A549 (cell line): ENCODE results near the gene CA10.

Experiments used
- CEBPB ChIP-seq, 2 experiments: fragments of >200 bp in 1 of 2; sonication (Bioruptor Twin) in 1 of 2; formaldehyde crosslinking in 1 of 2; IDR thresholded peaks; 2 replicates each; pipeline ENCODE4 v1.6.1; 2012 to 2016
- CHD2 ChIP-seq: fragments of 150-350 bp; IDR thresholded peaks from 2 replicates; pipeline ENCODE4 v1.6.1; 2014; ENCODE audit warnings: low read length; ENCODE audit not compliant: partially characterized antibody
- CHD4 ChIP-seq: fragments of 200-600 bp; sonication (generic); IDR thresholded peaks from 2 replicates; pipeline ENCODE4 v1.6.1; 2016; ENCODE audit warnings: antibody characterized with exemption, mild to moderate bottlenecking, borderline replicate concordance
- CTCF ChIP-seq: fragments of >200 bp; sonication (Bioruptor Twin); formaldehyde crosslinking; IDR thresholded peaks from 3 replicates; pipeline ENCODE4 v1.5.1; 2016
- EP300 ChIP-seq, 2 experiments: fragments of >200 bp; sonication (Bioruptor Twin); formaldehyde crosslinking; IDR thresholded peaks; 2 replicates in 1 of 2; 3 replicates in 1 of 2; pipeline ENCODE4 v1.6.1; 2016 to 2017
- HDAC2 ChIP-seq: fragments of 200-600 bp; sonication (generic); IDR thresholded peaks from 2 replicates; pipeline ENCODE4 v1.6.1; 2016
- MYC ChIP-seq: IDR thresholded peaks from 2 replicates; pipeline ENCODE4 v1.6.1; 2012; ENCODE audit warnings: mild to moderate bottlenecking, inconsistent platforms, low read length, improper control_type of control experiment, borderline replicate concordance
- NPAS2 ChIP-seq: fragments of 250-450 bp; sonication (Bioruptor Pico); IDR thresholded peaks from 2 replicates; pipeline ENCODE4 v1.8.0; 2022; ENCODE audit warnings: mild to moderate bottlenecking, moderate library complexity, borderline replicate concordance
- POLR2A ChIP-seq: IDR thresholded peaks from 2 replicates; pipeline ENCODE4 v1.6.1; 2012; ENCODE audit warnings: mild to moderate bottlenecking, low read length
- RAD21 ChIP-seq, 2 experiments: fragments of >200 bp in 1 of 2; sonication (Bioruptor Twin) in 1 of 2; formaldehyde crosslinking in 1 of 2; IDR thresholded peaks in 1 of 2; conservative IDR thresholded peaks in 1 of 2; 2 replicates in 1 of 2; 3 replicates in 1 of 2; pipeline ENCODE4 v1.6.1; 2012 to 2018; ENCODE audit warnings: inconsistent platforms in 1 of 2
- SMC3 ChIP-seq: fragments of >200 bp; sonication (Bioruptor Twin); formaldehyde crosslinking; IDR thresholded peaks from 3 replicates; pipeline ENCODE4 v1.6.1; 2018; ENCODE audit warnings: inconsistent platforms
- TF ChIP-seq, protein P1 (sequence below): fragments of 450-650 bp; IDR thresholded peaks from 2 replicates; pipeline ENCODE4 v1.6.1; 2014; ENCODE audit warnings: antibody characterized with exemption
- TF ChIP-seq, protein P2 (sequence below): IDR thresholded peaks from 2 replicates; pipeline ENCODE4 v1.6.1; 2012

DNA sequence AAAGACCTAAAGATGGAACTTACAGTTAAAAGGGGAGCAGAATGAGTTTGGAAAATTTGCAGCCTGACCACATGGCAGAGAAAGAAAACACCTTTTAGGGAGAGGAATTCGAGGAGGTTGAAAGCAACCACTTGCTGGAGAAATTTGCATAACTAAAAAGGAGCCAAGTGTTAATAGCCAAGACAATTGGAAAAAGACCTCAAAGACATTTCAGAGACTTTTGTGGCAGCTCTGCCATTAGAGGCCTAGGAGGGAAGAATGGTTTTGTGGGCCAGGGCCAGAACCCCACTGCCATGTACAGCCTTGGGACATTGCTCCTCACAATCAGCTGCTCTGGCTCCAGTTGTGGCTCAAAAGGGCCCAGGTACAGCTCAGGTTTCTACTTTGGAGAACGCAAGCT is 559.7 kb downstream of the CA10 start:
- TF ChIP-seq CHD4 = no peak
- TF ChIP-seq NPAS2 (CRISPR knock-in tag) = no peak
- no peak for TF ChIP-seq CTCF
- no peak for TF ChIP-seq CHD2
- TF ChIP-seq, protein P1, sequence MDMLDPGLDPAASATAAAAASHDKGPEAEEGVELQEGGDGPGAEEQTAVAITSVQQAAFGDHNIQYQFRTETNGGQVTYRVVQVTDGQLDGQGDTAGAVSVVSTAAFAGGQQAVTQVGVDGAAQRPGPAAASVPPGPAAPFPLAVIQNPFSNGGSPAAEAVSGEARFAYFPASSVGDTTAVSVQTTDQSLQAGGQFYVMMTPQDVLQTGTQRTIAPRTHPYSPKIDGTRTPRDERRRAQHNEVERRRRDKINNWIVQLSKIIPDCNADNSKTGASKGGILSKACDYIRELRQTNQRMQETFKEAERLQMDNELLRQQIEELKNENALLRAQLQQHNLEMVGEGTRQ = no peak
- no peak for TF ChIP-seq EP300 (IDR thresholded peaks at IDR 0.05)
- no peak for TF ChIP-seq SMC3
- TF ChIP-seq POLR2A = no peak
- TF ChIP-seq MYC = no peak
- TF ChIP-seq CEBPB (IDR thresholded peaks at IDR 0.05) = no peak
- TF ChIP-seq, protein P2, sequence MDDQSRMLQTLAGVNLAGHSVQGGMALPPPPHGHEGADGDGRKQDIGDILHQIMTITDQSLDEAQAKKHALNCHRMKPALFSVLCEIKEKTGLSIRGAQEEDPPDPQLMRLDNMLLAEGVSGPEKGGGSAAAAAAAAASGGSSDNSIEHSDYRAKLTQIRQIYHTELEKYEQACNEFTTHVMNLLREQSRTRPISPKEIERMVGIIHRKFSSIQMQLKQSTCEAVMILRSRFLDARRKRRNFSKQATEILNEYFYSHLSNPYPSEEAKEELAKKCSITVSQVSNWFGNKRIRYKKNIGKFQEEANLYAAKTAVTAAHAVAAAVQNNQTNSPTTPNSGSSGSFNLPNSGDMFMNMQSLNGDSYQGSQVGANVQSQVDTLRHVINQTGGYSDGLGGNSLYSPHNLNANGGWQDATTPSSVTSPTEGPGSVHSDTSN = no peak
- TF ChIP-seq HDAC2 = no peak
- no peak for TF ChIP-seq RAD21 (conservative IDR thresholded peaks at IDR 0.05 in 1 of 2, IDR thresholded peaks at IDR 0.05 in 1 of 2)
